Suppressor macrophage treated with lipopolysaccharide for 4 hours (primary cell): ENCODE data around the gene ZNF302.

ENCODE experiments used
- DNase-seq: peaks from one replicate; pipeline ENCODE4 v3.0.0-alpha.2; 2020

ZNF302 gene

DNA sequence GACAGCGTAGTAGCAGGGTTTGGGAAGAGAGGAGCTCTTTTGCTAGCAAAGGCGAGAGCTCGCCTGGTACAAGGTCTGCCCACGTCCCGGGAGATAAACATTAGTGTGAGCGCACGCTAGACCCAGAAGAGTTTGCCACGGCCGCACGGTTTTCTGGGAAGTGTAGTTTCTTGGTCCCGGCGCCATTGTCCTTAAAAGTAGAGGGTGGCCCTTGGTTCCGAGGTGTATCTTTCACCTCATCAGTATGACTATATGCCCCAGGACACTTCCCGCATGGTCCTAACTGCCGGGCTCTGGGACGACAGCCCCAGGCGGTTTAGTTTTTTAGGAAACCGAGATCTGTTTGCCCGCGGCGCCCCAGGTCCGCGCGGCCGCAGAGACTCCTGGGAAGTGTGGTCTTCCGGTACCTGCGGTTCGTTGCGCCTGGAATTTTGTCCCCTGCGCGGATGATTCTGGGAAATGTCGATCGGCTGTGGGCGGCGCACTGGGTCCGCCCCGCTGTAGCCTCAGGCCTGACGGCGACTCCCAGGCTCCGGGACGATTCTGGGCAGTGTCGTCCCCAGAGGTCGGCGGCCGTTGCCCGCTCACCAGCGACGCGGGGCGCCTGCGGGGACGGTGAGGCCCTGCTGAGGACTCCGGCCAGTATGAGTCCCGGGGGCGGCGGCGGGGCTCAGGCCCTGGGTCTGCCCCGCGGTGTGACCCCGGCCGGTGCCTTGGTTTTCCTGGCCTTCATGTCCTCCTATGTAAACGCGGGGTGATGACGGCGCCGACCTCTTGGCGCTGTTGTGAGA is 56.5 kb downstream of the ZNF302 start, which contains the start of gene ZNF181:
Gene ZNF181, plus strand, starts transcription at position 498 of the 791 bp plus-strand sequence. CDS start 795 bp downstream, outside the sequence.
- DNase-seq, result peak; percentile 90

- peak; percentile 80 for DNase-seq
Observed at GRCh38 chr19:34734537-34735103, 57.1 kb downstream of the ZNF302 start.
